Astrocyte of the spinal cord (primary cell): ENCODE data around the gene GPR107.

Experiments
- DNase-seq: peaks from one replicate; pipeline ENCODE4 v3.0.0; 2011; ENCODE audit warnings: low read depth, low spot score
- H3K4me3 ChIP-seq: 2 replicates; pipeline ENCODE4 v1.5.1; 2011; ENCODE audit warnings: low read depth, mild to moderate bottlenecking, low read length, moderate library complexity
- CTCF ChIP-seq: IDR thresholded peaks from 2 replicates; pipeline ENCODE4 v1.5.1; 2012; ENCODE audit warnings: low read depth, mild to moderate bottlenecking, low read length, inconsistent platforms
- in situ Hi-C: cut with HindIII; loops from 2 replicates; pipeline ENCODE4 v1.10.0; 2017; ENCODE audit warnings: low sequenced_read_pairs

GPR107 gene

GRCh38 chr9:130023144-130023787, 30.4 kb upstream of the GPR107 start:
- DNase-seq = no peak
- in situ Hi-C loops = no loop called here
- no peak for TF ChIP-seq CTCF
- no peak overlapping the region for H3K4me3 ChIP-seq

- DNase-seq = no peak
- no peak overlapping the region for H3K4me3 ChIP-seq
- no peak for TF ChIP-seq CTCF
- in situ Hi-C loops = no loop called here
Observed at GRCh38 chr9:130023994-130024596, 29.6 kb upstream of the GPR107 start.

- in situ Hi-C loops = no loop called here
- TF ChIP-seq CTCF = no peak
- DNase-seq = no peak
- H3K4me3 ChIP-seq = no peak overlapping the region
Observed at GRCh38 chr9:130024597-130024994, 29.1 kb upstream of the GPR107 start.

DNA sequence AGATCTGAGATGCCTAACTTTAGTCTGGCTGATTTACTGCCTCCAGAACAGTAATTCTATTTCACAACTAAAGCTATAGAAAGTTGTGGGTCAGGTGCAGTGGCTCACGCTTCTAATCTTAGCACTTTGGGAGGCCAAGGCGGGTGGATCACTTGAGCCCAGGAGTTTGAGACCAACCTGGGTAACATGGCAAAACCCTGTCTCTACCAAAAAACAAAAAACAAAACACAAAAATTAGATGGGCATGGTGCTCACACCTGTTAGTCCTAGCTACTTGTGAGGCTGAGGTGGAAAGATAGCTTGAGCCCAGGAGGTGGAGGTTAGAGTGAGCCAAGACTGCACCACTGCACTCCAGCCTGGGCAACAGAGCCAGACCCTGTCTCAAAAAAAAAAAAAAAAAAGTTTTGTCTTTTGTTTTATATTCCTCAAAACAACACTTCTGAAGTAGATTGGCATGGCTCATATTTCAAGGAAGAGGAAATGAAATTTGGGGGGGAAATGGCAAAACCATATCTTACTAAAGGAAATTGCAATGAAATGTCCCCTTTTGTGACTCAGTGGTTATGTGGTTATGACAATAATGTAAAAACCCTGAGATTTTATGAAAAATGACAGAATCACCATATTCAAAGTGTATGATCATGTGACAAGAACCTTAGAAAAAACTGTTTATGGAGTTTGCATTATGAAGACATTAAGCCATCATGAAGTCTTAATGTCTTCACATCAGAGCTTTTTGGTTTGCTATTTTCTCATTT, 26.9 kb upstream of the GPR107 start:
- TF ChIP-seq CTCF = no peak

GRCh38 chr9:130027533-130028365, 26.0 kb upstream of the GPR107 start:
- no peak for TF ChIP-seq CTCF
- H3K4me3 ChIP-seq = no peak overlapping the region
- in situ Hi-C loops = no loop called here
- DNase-seq = no peak

More for the DNA sequence above, 26.9 kb upstream of the GPR107 start:
- in situ Hi-C loops = no loop called here
- DNase-seq = no peak
- no peak overlapping the region for H3K4me3 ChIP-seq
